IMR-90 (cell line): Measurements from ENCODE around the gene FBXW7. TPM values are rescaled to one million over a fixed set of nuclear protein-coding genes. Genes with fewer than 3 reads are reported as not detected.
A peak's percentile ranks its signal among the peaks of the same experiment; 100 is the strongest.

Experiments used
- ATAC-seq: fragments of 200-7000 bp; cut with Tn5 transposase; 2 replicates; pipeline ENCODE4 v1.9.1; 2020; ENCODE audit warnings: low read depth, mild to moderate bottlenecking, moderate library complexity
- BruUV-seq: library from RNA; stranded (reverse); fragments of 400-500 nt; replicated peaks from 2 replicates; lab custom pipeline; 2021; lab: Mats Ljungman, UMichigan
- CTCF ChIA-PET: fragments of 300-600 bp; formaldehyde crosslinking; extraction: SDS; loops from one replicate; lab custom pipeline; 2021; ENCODE audit warnings: antibody characterized with exemption; lab: Yijun Ruan, JAX
- POLR2A ChIA-PET: fragments of 300-600 bp; sonication (Branson Sonifier 250); formaldehyde crosslinking; loops from one replicate; lab custom pipeline; 2022; ENCODE audit warnings: antibody characterized with exemption; ENCODE audit not compliant: unreplicated experiment; lab: Charles Lee
- DNase-seq: peaks from one replicate; pipeline ENCODE4 v3.0.0; 2013
- H2AFZ ChIP-seq: replicated peaks from 2 replicates; pipeline ENCODE3; 2013; ENCODE audit warnings: low read length, mild to moderate bottlenecking; ENCODE audit not compliant: poor library complexity
- H2AK5ac ChIP-seq: 2 replicates; pipeline ENCODE4 v1.6.1; 2013; ENCODE audit warnings: low read depth, low read length, inconsistent platforms
- H2AK9ac ChIP-seq: replicated peaks from 2 replicates; pipeline ENCODE3; 2013; ENCODE audit warnings: mild to moderate bottlenecking, low read depth, low read length, moderate library complexity; ENCODE audit not compliant: poor library complexity
- H2BK120ac ChIP-seq: 2 replicates; pipeline ENCODE4 v1.6.1; 2013; ENCODE audit warnings: low read depth, low read length, inconsistent platforms
- H2BK15ac ChIP-seq: 3 replicates; pipeline ENCODE4 v1.6.1; 2013; ENCODE audit warnings: low read depth, low read length, inconsistent platforms
- H2BK20ac ChIP-seq: 2 replicates; pipeline ENCODE4 v1.6.1; 2013; ENCODE audit warnings: low read depth, mild to moderate bottlenecking, inconsistent platforms, low read length, moderate library complexity
- H2BK5ac ChIP-seq: 2 replicates; pipeline ENCODE4 v1.6.1; 2013; ENCODE audit warnings: mild to moderate bottlenecking, low read depth, low read length, inconsistent platforms; ENCODE audit not compliant: poor library complexity, severe bottlenecking
- H3K14ac ChIP-seq: replicated peaks from 2 replicates; pipeline ENCODE4 v1.6.1; 2013; ENCODE audit warnings: low read depth, low read length, inconsistent platforms
- H3K18ac ChIP-seq: 2 replicates; pipeline ENCODE4 v1.6.1; 2013; ENCODE audit warnings: low read depth, low read length, control low read depth
- H3K23ac ChIP-seq: 2 replicates; pipeline ENCODE4 v1.6.1; 2013; ENCODE audit warnings: low read depth, low read length, inconsistent platforms
- H3K27ac ChIP-seq: 2 replicates; pipeline ENCODE4 v1.5.1; 2013; ENCODE audit warnings: mild to moderate bottlenecking, control low read depth, low read length; ENCODE audit not compliant: insufficient read depth
- H3K27me3 ChIP-seq: 2 replicates; pipeline ENCODE4 v1.6.1; 2013; ENCODE audit warnings: low read length; ENCODE audit not compliant: control insufficient read depth, insufficient read depth
- H3K36me3 ChIP-seq: 2 replicates; pipeline ENCODE4 v1.6.1; 2013; ENCODE audit warnings: low read length, mixed read lengths; ENCODE audit not compliant: control insufficient read depth, insufficient read depth
- H3K4ac ChIP-seq: 2 replicates; pipeline ENCODE4 v1.6.1; 2013; ENCODE audit warnings: low read depth, low read length, inconsistent platforms
- H3K4me1 ChIP-seq: 2 replicates; pipeline ENCODE4 v1.6.1; 2013; ENCODE audit warnings: low read length, mixed read lengths; ENCODE audit not compliant: control insufficient read depth, insufficient read depth
- H3K4me2 ChIP-seq: 2 replicates; pipeline ENCODE4 v1.6.1; 2013; ENCODE audit warnings: low read depth, mild to moderate bottlenecking, control low read depth, low read length, moderate library complexity
- H3K4me3 ChIP-seq: 2 replicates; pipeline ENCODE4 v1.5.1; 2013; ENCODE audit warnings: low read depth, mild to moderate bottlenecking, control low read depth, low read length, moderate library complexity; ENCODE audit not compliant: insufficient read depth
- H3K56ac ChIP-seq: 2 replicates; pipeline ENCODE4 v1.6.1; 2013; ENCODE audit warnings: low read length, inconsistent platforms; ENCODE audit not compliant: insufficient read depth; ENCODE audit errors: extremely low read depth
- H3K79me1 ChIP-seq, 2 experiments: 2 replicates each; pipeline ENCODE4 v1.6.1; 2013; ENCODE audit warnings: low read length in 2 of 2, inconsistent platforms in 1 of 2, low read depth in 1 of 2
- H3K9ac ChIP-seq: 2 replicates; pipeline ENCODE4 v1.6.1; 2013; ENCODE audit warnings: low read depth, low read length, control low read depth
- H3K9me1 ChIP-seq: 2 replicates; pipeline ENCODE4 v1.6.1; 2013; ENCODE audit warnings: low read length, inconsistent platforms; ENCODE audit not compliant: insufficient read depth
- H3K9me3 ChIP-seq: 2 replicates; pipeline ENCODE4 v1.6.1; 2013; ENCODE audit warnings: low read length; ENCODE audit not compliant: control insufficient read depth, insufficient read depth
- H4K20me1 ChIP-seq: 2 replicates; pipeline ENCODE4 v1.6.1; 2013; ENCODE audit warnings: low read length, inconsistent platforms; ENCODE audit not compliant: insufficient read depth
- H4K5ac ChIP-seq: 2 replicates; pipeline ENCODE4 v1.6.1; 2013; ENCODE audit warnings: mild to moderate bottlenecking, low read depth, low read length, control low read depth
- H4K8ac ChIP-seq, 2 experiments: 2 replicates each; pipeline ENCODE4 v1.6.1; 2013; ENCODE audit warnings: low read depth in 2 of 2, low read length in 2 of 2, control low read depth in 1 of 2, inconsistent platforms in 1 of 2
- H4K91ac ChIP-seq: 2 replicates; pipeline ENCODE4 v1.6.1; 2013; ENCODE audit warnings: low read depth, low read length, inconsistent platforms; ENCODE audit not compliant: insufficient read depth
- FOS ChIP-seq: fragments of 150-350 bp; IDR thresholded peaks from 2 replicates; pipeline ENCODE4 v1.6.1; 2016; ENCODE audit warnings: low read depth, low read length
- WGBS, 2 experiments: methylation state at CpG; one replicate each; pipeline versions ENCODE4 v1.1.5 to v1.1.7; 2013; ENCODE audit warnings: missing lambda C conversion rate in 2 of 2; ENCODE audit not compliant: insufficient read length in 1 of 2; ENCODE audit errors: extremely low coverage in 2 of 2; 5-methylcytosine and 5-hydroxymethylcytosine counted together
- dilution Hi-C: fragments of 300-500 bp; cut with HindIII; formaldehyde crosslinking; loops from one replicate; pipeline ENCODE4 v1.14.3; 2018; ENCODE audit warnings: low sequenced_read_pairs; ENCODE audit not compliant: unreplicated experiment
- in situ Hi-C: fragments of 300-500 bp; cut with MboI; formaldehyde crosslinking; loops from 3 replicates; pipeline ENCODE4 v1.14.3; 2019; ENCODE audit warnings: low sequenced_read_pairs, inconsistent platforms, mixed read lengths
- intact Hi-C: fragments of 100-400 bp; cut with micrococcal nuclease; formaldehyde crosslinking; loops from 2 replicates; pipeline ENCODE4 v1.10.0; 2022
- polyA plus RNA-seq, 3 experiments: library from polyadenylated mRNA; depleted of rRNA; stranded (reverse); fragments of >200 nt; gene quantifications; 2 replicates each; pipeline ENCODE4 v1.2.3, GENCODE V29; 2012; ENCODE audit warnings: low replicate concordance in 1 of 3
- total RNA-seq: library from RNA; depleted of rRNA; stranded (reverse); fragments of >200 nt; gene quantifications from 2 replicates; pipeline ENCODE4 v1.2.3, GENCODE V29; 2012
- TF ChIP-seq, protein P1 (sequence below): fragments of 150-350 bp; IDR thresholded peaks from 2 replicates; pipeline ENCODE4 v1.6.1; 2017; ENCODE audit warnings: mild to moderate bottlenecking, antibody characterized with exemption, low read length, low read depth
- TF ChIP-seq, protein P2 (sequence below): fragments of 150-350 bp; IDR thresholded peaks from 2 replicates; pipeline ENCODE4 v1.6.1; 2016; ENCODE audit warnings: low read depth, mild to moderate bottlenecking, low read length, moderate library complexity, borderline replicate concordance

Gene FBXW7
- total and polyA plus RNA-seq, 2 of the 4 experiments (the other 2 are of a cell fraction) = 7.2 to 27.4 TPM

DNA sequence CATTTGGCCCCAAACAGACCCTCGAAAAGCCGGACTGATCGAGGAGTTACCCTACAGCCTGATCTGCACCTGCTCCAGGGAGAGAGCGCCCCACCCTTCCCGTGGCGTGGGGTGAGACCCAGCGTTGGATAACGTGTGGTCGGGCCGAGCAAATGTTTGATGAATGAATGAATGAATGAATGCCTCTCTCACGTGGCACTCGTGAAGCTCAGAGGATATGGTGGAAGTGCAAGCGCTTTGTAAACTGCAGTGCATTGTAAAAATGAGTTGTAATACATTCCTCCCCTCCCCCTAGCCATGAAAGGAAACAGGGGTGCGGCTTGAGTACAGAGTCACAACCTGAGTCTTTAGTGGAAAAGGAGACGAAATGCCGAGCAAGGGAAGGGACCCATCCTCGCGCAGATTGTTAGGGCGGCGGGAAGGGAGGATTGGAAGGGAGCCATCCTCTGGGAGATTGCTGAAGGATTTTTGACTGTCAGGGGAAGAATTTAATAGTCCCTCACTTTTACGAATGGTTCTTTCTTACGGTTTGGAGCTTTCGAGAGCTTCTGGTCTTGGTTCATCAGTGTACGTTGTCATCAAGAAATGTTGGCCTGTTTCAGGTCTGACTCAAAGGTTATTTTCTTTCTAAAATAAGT is 772 bp upstream of the FBXW7 start:
- Histone ChIP-seq H2BK5ac (peak overlapping the region; percentile 56), H2BK20ac (no peak overlapping the region), H4K5ac (peak overlapping the region; percentile 51), H2AFZ (peak overlapping the region; percentile 98), H2BK15ac (no peak overlapping the region), H3K18ac (no peak overlapping the region), H2AK9ac (peak overlapping the region; percentile 92), H4K91ac (peak overlapping the region; percentile 65; the same call in 1 of the 2 replicates), H3K9ac (peak overlapping the region; percentile 85), H3K56ac (peak overlapping the region; percentile 73), H3K14ac (peak overlapping the region; percentile 18), H4K8ac (peak overlapping the region; percentile 75 to 87), H4K20me1 (peaks cover 17% of the 10 kb centered on the region), H2BK120ac (peak overlapping the region; percentile 20; the same call in 1 of the 2 replicates), H3K4me3 (peak overlapping the region; percentile 88), H3K79me1 (peaks cover 26 to 45% of the 10 kb centered on the region in 2 experiments), H3K4me2 (peak overlapping the region; percentile 91), H3K27ac (peak overlapping the region; percentile 76), H2AK5ac (no peak overlapping the region), H3K4ac (peak overlapping the region; percentile 75), H3K9me3 (no peaks in the 10 kb centered on the region), H3K36me3 (peaks cover 7% of the 10 kb centered on the region; the same call in 1 of the 2 replicates), H3K4me1 (peaks cover 3% of the 10 kb centered on the region; the same call in 1 of the 2 replicates), H3K9me1 (peaks cover 5% of the 10 kb centered on the region; the same call in 1 of the 2 replicates), H3K27me3 (no peaks in the 10 kb centered on the region), H3K23ac (peak overlapping the region; percentile 21; the same call in 1 of the 2 replicates)
- ATAC-seq (peak; percentile 1; the same call in 1 of the 2 replicates), DNase-seq (peak; percentile 37)
- ChIA-PET POLR2A (no interaction called here), CTCF (interaction anchor here (0.7 to 1.0 kb wide), 2 partner anchors 10 to 36 kb away, joined by 3 read pairs; no protein-coding TSS in a partner anchor)
- in situ Hi-C loops = no loop called here
- WGBS, 2 experiments = 0% methylated on average over 10 of the region's 24 CpGs; no CpG with 5 or more reads in 1 of the 2 experiments
- intact Hi-C loops = loop anchor here (1.0 to 5.0 kb wide), 3 partner anchors 82 to 243 kb away; partner anchors contain the start of genes ARFIP1 and TIGD4
- BruUV-seq = no TSS peak
- TF ChIP-seq, protein P1, sequence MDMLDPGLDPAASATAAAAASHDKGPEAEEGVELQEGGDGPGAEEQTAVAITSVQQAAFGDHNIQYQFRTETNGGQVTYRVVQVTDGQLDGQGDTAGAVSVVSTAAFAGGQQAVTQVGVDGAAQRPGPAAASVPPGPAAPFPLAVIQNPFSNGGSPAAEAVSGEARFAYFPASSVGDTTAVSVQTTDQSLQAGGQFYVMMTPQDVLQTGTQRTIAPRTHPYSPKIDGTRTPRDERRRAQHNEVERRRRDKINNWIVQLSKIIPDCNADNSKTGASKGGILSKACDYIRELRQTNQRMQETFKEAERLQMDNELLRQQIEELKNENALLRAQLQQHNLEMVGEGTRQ = peak; percentile 23; the same call in 1 of the 2 replicates
- TF ChIP-seq, protein P2, sequence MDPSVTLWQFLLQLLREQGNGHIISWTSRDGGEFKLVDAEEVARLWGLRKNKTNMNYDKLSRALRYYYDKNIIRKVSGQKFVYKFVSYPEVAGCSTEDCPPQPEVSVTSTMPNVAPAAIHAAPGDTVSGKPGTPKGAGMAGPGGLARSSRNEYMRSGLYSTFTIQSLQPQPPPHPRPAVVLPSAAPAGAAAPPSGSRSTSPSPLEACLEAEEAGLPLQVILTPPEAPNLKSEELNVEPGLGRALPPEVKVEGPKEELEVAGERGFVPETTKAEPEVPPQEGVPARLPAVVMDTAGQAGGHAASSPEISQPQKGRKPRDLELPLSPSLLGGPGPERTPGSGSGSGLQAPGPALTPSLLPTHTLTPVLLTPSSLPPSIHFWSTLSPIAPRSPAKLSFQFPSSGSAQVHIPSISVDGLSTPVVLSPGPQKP = no peak
- no peak for TF ChIP-seq FOS
- dilution Hi-C loops = no loop called here
